ENCODE measurements around the gene FANCC.

Gene FANCC

DNA sequence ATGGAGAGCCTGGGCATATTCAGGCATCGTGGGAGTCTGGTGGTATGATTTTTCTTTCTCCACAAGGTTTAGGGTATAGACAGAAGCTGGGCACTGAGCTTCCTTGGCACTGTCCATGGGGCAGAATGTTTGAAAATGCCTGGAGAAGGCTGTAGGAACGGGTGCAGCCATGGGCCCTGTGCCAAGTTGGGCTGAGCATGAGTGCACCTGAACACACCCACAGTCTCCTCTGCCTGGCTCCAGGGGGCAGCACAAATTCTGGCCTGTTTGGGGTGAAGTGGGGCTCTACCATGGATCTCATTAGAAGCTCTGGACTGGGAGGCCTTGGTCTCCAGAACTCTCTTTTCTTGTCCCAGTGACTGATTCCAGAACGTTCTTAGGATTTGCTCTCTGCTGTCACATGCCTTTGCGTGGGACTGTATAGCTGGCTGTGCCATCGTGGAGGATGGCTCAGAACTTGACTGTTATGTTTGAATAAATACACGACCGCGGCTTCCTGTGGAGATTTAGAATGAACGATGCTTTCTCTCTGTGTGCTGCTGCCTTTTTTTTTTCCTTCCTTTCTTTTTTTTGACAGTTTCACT, 229.8 kb downstream of the FANCC start:
- Mint-ChIP-seq H3K4me3 (no peak overlapping the region), H3K9me3 (no peaks in the 10 kb centered on the region), H3K27ac (no peak overlapping the region), H3K36me3 (ENCODE audit: low read depth) (peaks cover 19% of the 10 kb centered on the region), H3K27me3 (peaks cover 10% of the 10 kb centered on the region), H3K4me1 (ENCODE audit: low read depth) (peaks cover 8% of the 10 kb centered on the region)
- intact Hi-C loops (cut with micrococcal nuclease), result no loop called here

DNA sequence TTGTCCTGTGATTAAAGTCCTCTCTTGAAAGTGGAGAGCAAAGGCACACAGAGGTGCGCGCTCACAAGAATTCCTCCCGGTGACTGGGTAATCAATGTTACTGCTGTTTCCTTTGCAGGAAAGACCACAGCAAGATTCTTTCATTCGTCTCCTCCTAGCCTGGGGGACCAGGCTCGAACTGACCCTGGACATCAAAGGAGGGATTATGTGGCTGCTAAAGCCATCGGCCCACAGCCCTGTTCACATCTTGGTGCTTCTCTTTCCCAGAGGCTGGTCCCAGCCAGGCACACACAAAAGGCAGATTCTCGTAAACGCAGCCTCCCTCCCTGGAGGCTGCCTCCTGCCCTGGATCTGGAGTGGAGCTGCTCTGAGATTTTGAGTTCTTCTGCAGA, 230.9 kb downstream of the FANCC start:
- no peaks in the 10 kb centered on the region for H3K4me1 Mint-ChIP-seq (ENCODE audit: low read depth)
- intact Hi-C loops (cut with micrococcal nuclease), result no loop called here

DNA sequence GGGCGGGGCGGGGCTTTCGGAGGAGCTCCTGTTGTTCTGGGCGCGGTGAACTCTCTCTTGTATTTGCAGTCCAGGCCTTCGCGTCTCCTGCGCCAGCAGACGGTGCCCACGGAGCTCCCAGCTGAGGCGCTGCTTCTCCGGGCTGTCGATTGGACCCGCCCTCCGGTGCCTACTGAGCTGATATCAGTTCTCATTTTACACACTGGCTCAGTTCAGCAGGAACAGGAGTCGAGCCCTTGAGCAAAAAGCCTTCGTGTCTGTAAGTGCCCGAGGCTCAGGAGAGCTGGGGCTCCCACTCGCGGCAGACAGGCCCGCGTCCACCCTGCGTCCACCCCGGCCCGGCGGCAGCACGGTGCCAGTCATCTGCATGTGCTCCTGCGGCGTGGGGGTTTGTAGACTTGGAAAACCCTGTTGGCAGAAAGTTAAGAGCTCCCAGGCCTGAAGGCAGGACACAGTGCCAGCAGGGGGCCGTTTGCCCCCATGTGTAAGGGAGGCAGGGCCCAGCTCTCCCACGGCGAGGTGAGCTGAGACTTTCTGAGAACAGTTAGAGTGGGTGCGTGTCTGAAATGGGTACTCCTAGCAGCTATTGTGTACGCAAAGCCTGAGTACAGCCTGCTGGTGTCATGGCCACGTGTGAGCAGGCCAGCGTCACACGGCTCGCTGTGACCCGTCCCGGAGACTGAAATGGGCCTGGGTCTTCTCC, 231.5 kb downstream of the FANCC start:
- intact Hi-C loops (cut with micrococcal nuclease), result no loop called here
- Mint-ChIP-seq H3K27me3 (no peaks in the 10 kb centered on the region), H3K36me3 (ENCODE audit: low read depth) (peaks cover 31% of the 10 kb centered on the region)

More for the DNA sequence above, 230.9 kb downstream of the FANCC start:
- no peaks in the 10 kb centered on the region for H3K9me3 Mint-ChIP-seq
- peaks cover 31% of the 10 kb centered on the region for H3K36me3 Mint-ChIP-seq (ENCODE audit: low read depth)
- H3K4me3 Mint-ChIP-seq, result no peak overlapping the region
- H3K27me3 Mint-ChIP-seq, result peaks cover 3% of the 10 kb centered on the region
- no peak overlapping the region for H3K27ac Mint-ChIP-seq

DNA sequence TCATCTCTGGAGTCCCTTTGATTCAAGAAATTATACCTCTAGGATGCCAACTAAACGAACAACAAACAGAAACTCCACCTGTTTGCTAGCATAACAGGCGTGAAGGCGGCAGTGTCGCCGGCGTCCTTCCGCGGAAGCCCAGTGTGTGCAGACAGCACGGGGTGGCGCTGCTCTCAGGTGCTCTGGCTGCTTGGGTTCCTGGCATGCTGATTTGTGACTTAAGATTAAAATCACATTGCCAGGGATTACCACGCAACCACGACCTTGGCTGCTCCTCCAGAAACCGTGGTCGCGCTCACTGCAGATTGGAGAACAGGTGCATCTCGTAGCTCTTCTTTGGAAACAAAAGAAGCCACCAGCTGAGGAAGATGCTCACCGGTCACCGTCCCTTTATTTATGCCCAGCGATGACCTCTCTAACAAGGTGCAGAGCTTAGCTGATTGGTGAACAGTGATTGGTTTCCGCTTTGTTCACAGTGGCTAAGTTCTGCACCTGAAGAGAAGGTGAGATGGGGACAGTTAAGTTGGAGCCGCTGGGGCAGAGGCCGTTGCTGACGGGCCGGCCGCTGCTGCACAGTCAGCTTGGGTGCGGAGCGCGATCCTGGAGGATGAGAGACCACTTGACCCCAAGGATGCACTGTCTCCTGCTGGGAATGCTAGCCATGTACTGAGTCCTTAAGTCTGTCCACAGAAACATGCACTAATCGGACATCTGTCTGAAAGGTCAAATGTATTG, 232.3 kb downstream of the FANCC start:
- intact Hi-C loops (cut with micrococcal nuclease), result no loop called here
- Mint-ChIP-seq H3K4me1 (ENCODE audit: low read depth) (no peaks in the 10 kb centered on the region), H3K9me3 (no peaks in the 10 kb centered on the region), H3K4me3 (no peak overlapping the region), H3K27ac (no peak overlapping the region), H3K27me3 (no peaks in the 10 kb centered on the region), H3K36me3 (ENCODE audit: low read depth) (peaks cover 31% of the 10 kb centered on the region)

More for the DNA sequence above, 231.5 kb downstream of the FANCC start:
- H3K4me3 Mint-ChIP-seq, result no peak overlapping the region
- H3K27ac Mint-ChIP-seq, result no peak overlapping the region
- H3K9me3 Mint-ChIP-seq, result no peaks in the 10 kb centered on the region
- no peaks in the 10 kb centered on the region for H3K4me1 Mint-ChIP-seq (ENCODE audit: low read depth)

DNA sequence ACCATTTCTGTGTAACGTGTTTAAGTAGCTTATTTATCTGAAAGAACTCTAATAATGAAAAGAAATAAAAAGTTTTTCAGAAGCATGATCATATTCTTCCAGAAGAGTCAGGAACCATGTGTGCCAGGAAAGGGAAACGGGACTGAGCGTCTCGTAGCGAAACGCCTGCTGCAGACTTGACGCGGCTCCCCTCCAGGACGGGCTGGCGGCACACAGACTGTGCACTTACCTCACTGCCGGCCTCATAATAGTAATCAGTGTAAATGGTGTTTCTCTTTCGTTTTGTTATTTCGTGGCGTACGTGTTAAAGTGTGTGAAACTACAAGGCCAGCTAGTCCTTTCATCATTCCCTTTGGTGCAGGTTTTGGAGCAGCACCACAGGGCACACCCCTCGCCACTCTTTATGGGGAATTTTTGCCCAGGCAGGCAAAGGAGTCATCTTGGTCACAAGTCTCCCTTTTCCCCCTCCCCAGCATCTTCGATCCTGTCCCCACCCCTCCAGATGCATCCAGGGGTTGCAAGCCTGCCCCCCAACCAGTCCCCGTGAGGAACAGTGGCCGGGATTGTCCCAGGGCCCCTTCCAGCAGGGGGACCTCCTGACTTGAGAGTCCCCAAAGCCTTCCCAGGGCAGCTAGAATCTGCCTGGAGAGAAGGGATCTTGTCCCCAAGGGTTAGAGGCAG, 233.1 kb downstream of the FANCC start:
- Mint-ChIP-seq H3K27me3 (no peaks in the 10 kb centered on the region), H3K9me3 (no peaks in the 10 kb centered on the region), H3K4me3 (no peak overlapping the region), H3K4me1 (ENCODE audit: low read depth) (no peaks in the 10 kb centered on the region), H3K27ac (no peak overlapping the region), H3K36me3 (ENCODE audit: low read depth) (peaks cover 31% of the 10 kb centered on the region)
- intact Hi-C loops (cut with micrococcal nuclease), result no loop called here

DNA sequence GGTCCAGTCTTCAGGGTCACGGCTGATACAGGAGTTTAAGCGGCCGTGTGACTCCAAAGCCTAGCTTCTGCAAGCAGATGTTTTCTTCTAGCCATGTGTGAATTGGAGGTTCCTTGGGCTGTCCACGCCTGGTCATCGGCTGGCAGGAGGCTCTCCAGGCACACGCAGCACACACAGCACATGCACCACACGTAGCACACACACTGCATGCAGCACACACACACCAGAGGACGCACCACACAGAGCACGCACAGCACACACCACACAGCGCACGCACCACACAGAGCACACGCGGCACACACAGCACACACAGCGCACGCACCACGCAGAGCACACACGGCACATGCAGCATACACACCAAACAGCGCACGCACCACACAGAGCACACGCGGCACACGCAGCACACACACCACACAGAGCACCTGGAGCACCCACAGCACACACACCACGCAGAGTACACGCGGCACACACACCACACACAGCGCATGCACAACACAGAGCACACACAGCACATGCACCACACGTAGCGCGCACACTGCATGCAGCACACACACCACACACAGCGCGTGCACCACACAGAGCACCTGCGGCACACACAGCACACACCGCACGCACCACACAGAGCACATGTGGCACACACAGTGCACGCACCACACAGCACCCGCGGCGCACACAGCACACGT, 234.3 kb downstream of the FANCC start:
- no peak overlapping the region for H3K4me3 Mint-ChIP-seq
- no peaks in the 10 kb centered on the region for H3K4me1 Mint-ChIP-seq (ENCODE audit: low read depth)
- H3K27me3 Mint-ChIP-seq, result no peaks in the 10 kb centered on the region
- H3K9me3 Mint-ChIP-seq, result no peaks in the 10 kb centered on the region
- H3K27ac Mint-ChIP-seq, result no peak overlapping the region
- peaks cover 31% of the 10 kb centered on the region for H3K36me3 Mint-ChIP-seq (ENCODE audit: low read depth)
- intact Hi-C loops (cut with micrococcal nuclease), result no loop called here

DNA sequence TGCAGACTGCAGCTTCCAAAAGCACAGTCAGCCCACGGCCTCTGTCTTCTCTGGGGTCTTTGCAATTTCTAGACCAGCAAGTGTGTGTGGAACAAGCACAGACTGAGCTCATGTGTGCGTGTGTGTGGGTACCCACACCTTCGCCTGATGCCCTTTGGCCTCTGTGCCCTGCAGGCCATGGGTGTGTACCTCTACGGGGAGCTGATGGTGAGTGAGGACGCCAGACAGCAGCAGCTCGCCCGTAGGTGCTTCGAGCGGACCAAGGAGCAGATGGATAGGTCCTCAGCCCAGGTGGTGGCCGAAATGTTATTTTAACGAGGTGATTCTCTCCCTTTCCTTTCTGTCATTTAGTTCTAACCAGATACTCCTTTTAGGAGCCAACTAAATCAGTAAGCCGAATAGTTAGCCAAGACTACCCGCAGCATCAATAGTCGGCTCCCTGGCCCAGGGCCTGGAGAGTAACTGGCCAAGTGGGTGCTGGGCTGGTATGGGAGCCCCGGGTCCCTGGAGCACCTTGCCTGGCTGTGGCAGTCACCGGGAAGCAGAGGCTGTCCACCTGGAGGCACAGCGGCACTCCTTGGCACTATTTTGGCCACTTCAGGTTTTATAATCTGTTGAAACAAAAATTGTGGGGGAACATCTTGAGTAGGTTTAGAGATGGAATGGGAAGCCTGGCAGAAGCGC, 235.0 kb downstream of the FANCC start:
- intact Hi-C loops (cut with micrococcal nuclease), result no loop called here
- Mint-ChIP-seq H3K36me3 (ENCODE audit: low read depth) (peaks cover 31% of the 10 kb centered on the region), H3K27me3 (no peaks in the 10 kb centered on the region), H3K4me1 (ENCODE audit: low read depth) (no peaks in the 10 kb centered on the region), H3K4me3 (no peak overlapping the region), H3K27ac (no peak overlapping the region), H3K9me3 (no peaks in the 10 kb centered on the region)

DNA sequence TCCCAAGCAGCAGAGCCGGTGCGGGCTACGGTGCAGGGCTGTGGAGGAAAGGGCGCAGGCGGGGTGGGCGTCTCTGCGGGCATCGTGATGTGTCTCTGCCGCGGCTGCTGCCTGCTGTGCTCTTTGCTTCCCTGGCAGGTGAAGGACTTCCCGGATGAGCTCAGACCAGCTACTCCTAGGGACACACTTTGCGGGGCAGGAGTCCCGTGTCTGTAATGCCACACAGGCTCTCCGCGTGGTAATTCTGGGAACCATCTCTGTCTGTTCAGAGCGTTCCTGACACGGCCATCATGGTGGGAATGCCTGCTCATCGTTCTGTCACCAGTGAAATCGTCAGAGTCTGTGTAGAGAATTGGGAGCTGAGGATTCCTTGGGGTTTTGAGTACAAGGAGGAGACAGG, 235.5 kb downstream of the FANCC start:
- intact Hi-C loops (cut with micrococcal nuclease), result no loop called here
- H3K27ac Mint-ChIP-seq, result no peak overlapping the region
- no peaks in the 10 kb centered on the region for H3K27me3 Mint-ChIP-seq
- no peaks in the 10 kb centered on the region for H3K4me1 Mint-ChIP-seq (ENCODE audit: low read depth)
- H3K9me3 Mint-ChIP-seq, result no peaks in the 10 kb centered on the region
- no peak overlapping the region for H3K4me3 Mint-ChIP-seq
- H3K36me3 Mint-ChIP-seq (ENCODE audit: low read depth), result peaks cover 31% of the 10 kb centered on the region

DNA sequence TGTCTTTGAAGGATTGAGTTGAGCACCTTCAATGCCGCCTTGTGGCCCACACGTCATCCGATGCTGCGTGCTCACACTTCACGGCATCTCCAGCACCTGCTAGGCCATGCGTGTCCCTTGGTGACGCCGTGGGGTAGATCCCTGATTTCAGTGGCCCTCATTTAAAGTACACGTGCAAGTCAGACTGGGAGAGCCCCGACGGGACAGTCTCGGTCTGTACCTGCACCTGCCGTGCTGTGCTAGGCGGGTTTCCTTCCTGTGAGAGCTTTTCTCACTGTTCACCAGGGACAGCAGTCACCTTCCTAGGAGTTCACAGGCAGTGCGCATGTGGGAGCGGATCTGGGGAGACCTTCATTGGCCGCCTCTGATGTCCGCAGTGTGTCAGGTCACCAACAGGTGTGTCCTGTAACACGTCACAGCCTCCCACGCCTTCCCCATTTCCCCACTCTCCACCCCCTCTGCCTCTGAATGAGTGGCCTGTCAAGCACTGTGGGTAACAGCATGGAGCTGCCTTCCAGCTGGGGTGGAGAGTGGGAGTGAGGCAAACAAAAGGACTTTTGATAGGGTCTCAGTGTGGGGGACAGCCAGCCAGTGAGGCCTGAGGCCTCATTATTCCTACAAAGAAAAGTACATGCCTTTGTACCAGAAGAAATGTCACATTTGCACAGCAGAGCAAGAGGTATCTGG, 236.4 kb downstream of the FANCC start:
- H3K4me1 Mint-ChIP-seq (ENCODE audit: low read depth), result no peaks in the 10 kb centered on the region
- no peaks in the 10 kb centered on the region for H3K27me3 Mint-ChIP-seq
- no peak overlapping the region for H3K27ac Mint-ChIP-seq
- intact Hi-C loops (cut with micrococcal nuclease), result no loop called here
- peaks cover 31% of the 10 kb centered on the region for H3K36me3 Mint-ChIP-seq (ENCODE audit: low read depth)
- no peaks in the 10 kb centered on the region for H3K9me3 Mint-ChIP-seq
- H3K4me3 Mint-ChIP-seq, result no peak overlapping the region

DNA sequence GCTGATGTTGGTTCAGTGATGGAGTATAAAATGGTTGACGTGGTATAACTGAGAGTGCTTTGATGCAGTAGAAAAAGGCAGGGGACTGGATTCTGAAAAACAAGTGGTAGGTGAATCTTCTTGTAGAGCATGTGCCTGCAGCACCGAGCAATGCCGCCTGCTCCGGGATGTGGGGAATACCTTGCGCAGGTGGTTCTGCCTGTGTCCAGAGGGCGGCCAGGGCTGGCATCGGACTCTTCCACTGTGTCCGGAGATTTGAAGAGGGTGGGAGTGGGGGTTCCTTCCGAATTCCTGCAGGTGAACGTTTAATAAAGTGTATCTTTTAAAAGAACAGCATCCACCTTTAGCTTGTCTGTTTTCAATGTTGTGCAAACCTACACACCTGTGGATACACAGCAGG, 238.0 kb downstream of the FANCC start:
- Mint-ChIP-seq H3K27ac (no peak overlapping the region), H3K27me3 (no peaks in the 10 kb centered on the region), H3K4me1 (ENCODE audit: low read depth) (no peaks in the 10 kb centered on the region), H3K36me3 (ENCODE audit: low read depth) (peaks cover 20% of the 10 kb centered on the region), H3K4me3 (no peak overlapping the region), H3K9me3 (no peaks in the 10 kb centered on the region)
- intact Hi-C loops (cut with micrococcal nuclease), result no loop called here

DNA sequence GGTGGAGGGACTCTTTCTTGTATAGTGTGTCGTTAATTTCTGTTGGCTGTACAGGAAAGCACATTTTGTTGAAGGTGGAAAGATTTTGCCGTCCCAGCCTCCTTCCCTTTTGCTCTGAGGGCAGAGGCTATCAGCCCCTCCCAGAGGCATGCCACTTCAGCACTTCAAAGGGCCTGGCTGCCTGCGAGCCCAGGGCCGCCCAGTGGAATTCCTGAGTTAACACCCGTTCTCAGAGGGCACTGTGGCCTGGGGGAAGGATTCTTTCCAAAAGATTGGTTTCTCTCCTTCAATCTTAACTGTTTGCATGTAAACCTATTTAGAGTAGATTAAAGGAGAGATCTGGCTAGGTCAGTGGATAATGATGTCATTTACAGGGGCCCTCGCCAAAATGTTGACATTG, 238.6 kb downstream of the FANCC start:
- Mint-ChIP-seq H3K27ac (no peak overlapping the region), H3K4me1 (ENCODE audit: low read depth) (no peaks in the 10 kb centered on the region), H3K27me3 (no peaks in the 10 kb centered on the region), H3K4me3 (no peak overlapping the region), H3K9me3 (no peaks in the 10 kb centered on the region), H3K36me3 (ENCODE audit: low read depth) (peaks cover 20% of the 10 kb centered on the region)
- intact Hi-C loops (cut with micrococcal nuclease), result no loop called here

DNA sequence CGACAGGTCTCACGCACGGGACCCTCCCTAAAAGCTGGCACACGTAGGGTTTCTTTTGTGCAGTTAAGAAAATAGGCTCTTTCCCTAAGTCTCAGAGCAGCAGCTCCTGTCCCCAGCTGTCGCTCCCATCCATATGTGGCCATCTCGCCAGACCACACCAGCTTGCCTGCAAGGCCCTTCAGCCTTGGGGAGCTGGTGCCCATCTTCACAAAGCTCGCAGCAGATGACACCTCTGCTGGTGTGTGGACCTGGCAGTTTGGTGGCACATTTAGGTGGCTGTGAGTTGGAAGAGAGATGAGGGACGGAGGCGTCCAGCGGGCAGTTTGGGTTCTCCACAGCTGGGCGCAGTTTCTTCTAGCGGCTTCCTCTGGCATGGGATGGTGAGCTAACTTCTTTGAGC, 239.0 kb downstream of the FANCC start:
- Mint-ChIP-seq H3K36me3 (ENCODE audit: low read depth) (peaks cover 19% of the 10 kb centered on the region), H3K27me3 (no peaks in the 10 kb centered on the region), H3K27ac (no peak overlapping the region), H3K4me1 (ENCODE audit: low read depth) (no peaks in the 10 kb centered on the region), H3K9me3 (no peaks in the 10 kb centered on the region), H3K4me3 (no peak overlapping the region)
- intact Hi-C loops (cut with micrococcal nuclease), result no loop called here

Data from dendritic cell treated with granulocyte-macrophage colony-stimulating factor and Interleukin-4, amounts not matched to agents 40 ng/mL and 50 ng/mL, for 4 days (primary cell).